NB4 (cell line): ENCODE results near the gene INPP5E.
A peak's percentile ranks its signal among the peaks of the same experiment; 100 is the strongest.

ENCODE experiments used
- DNase-seq: peaks from one replicate; pipeline ENCODE4 v3.0.0; 2010; ENCODE audit warnings: low read depth
- H3K4me3 ChIP-seq: one replicate; pipeline ENCODE4 v1.5.1; 2011; ENCODE audit warnings: mild to moderate bottlenecking, low read depth, low read length, moderate library complexity
- CTCF ChIP-seq: IDR thresholded peaks from one replicate; pipeline ENCODE4 v1.5.1; 2012; ENCODE audit warnings: low read depth, low read length
- MAX ChIP-seq: IDR thresholded peaks from 2 replicates; pipeline ENCODE4 v1.6.1; 2011; ENCODE audit warnings: low read depth, low read length
- MYC ChIP-seq: IDR thresholded peaks from 2 replicates; pipeline ENCODE4 v1.6.1; 2011; ENCODE audit warnings: low read depth, low read length
- POLR2A ChIP-seq: IDR thresholded peaks from 2 replicates; pipeline ENCODE4 v1.6.1; 2011; ENCODE audit warnings: mild to moderate bottlenecking; ENCODE audit not compliant: insufficient read length; ENCODE audit errors: extremely low read depth

INPP5E gene

GRCh38 chr9:136399176-136400037 is 40.2 kb downstream of the INPP5E start:
- H3K4me3 ChIP-seq: peak overlapping the region; percentile 73
- TF ChIP-seq MAX (0 out of 2 replicates have a peak, but pooled peaks have one; percentile 12), POLR2A (no peak)
- DNase-seq: peak; percentile 42

GRCh38 chr9:136398286-136398685 is 41.4 kb downstream of the INPP5E start:
- H3K4me3 ChIP-seq: peak overlapping the region; percentile 73
- TF ChIP-seq MAX (no peak), CTCF (no peak), MYC (no peak), POLR2A (no peak)
- no peak for DNase-seq

- H3K4me3 ChIP-seq: no peak overlapping the region
- no peak for DNase-seq
- no peak for TF ChIP-seq MYC
- no peak for TF ChIP-seq CTCF
- no peak for TF ChIP-seq POLR2A
- no peak for TF ChIP-seq MAX
Observed at GRCh38 chr9:136397643-136398042, 42.0 kb downstream of the INPP5E start.

GRCh38 chr9:136396219-136396515 is 43.5 kb downstream of the INPP5E start:
- TF ChIP-seq POLR2A: no peak
- TF ChIP-seq MAX: no peak
- TF ChIP-seq MYC: no peak
- no peak for TF ChIP-seq CTCF
- H3K4me3 ChIP-seq: no peak overlapping the region
- no peak for DNase-seq

- H3K4me3 ChIP-seq: no peak overlapping the region
- DNase-seq: no peak
- TF ChIP-seq MAX (no peak), CTCF (no peak), POLR2A (no peak), MYC (no peak)
Observed at GRCh38 chr9:136395345-136396218, 44.1 kb downstream of the INPP5E start.

- H3K4me3 ChIP-seq: no peak overlapping the region
- no peak for DNase-seq
- TF ChIP-seq MAX (no peak), MYC (no peak), CTCF (no peak), POLR2A (no peak)
Observed at GRCh38 chr9:136395020-136395340, 44.7 kb downstream of the INPP5E start.
